OCI-LY7 (cell line): Measurements from ENCODE around the gene ERN1. TPM values are rescaled to one million over a fixed set of nuclear protein-coding genes. Genes with fewer than 3 reads are reported as not detected.
A peak's percentile ranks its signal among the peaks of the same experiment; 100 is the strongest.

Experiments used
- BruUV-seq: library from RNA; stranded (reverse); fragments of 400-500 nt; replicated peaks from 2 replicates; lab custom pipeline; 2021; lab: Mats Ljungman, UMichigan
- CTCF ChIA-PET: fragments of 300-600 bp; sonication (Branson Sonifier 250); formaldehyde crosslinking; loops from one replicate; lab custom pipeline; 2022; ENCODE audit warnings: antibody characterized with exemption; ENCODE audit not compliant: unreplicated experiment; lab: Charles Lee
- POLR2A ChIA-PET: fragments of 300-600 bp; sonication (Branson Sonifier 250); formaldehyde crosslinking; loops from one replicate; lab custom pipeline; 2022; ENCODE audit warnings: antibody characterized with exemption; lab: Charles Lee
- DNase-seq: peaks from one replicate; pipeline ENCODE4 v3.0.0-alpha.2; 2015; ENCODE audit warnings: low spot score
- H2AFZ ChIP-seq: fragments of 200-600 bp; sonication (generic), shearing (Covaris generic); 2 replicates; pipeline ENCODE4 v1.6.1; 2014; ENCODE audit warnings: mild to moderate bottlenecking, antibody characterized with exemption, low read length, moderate library complexity
- H3K27ac ChIP-seq: fragments of 200-600 bp; sonication (generic); 2 replicates; pipeline ENCODE4 v1.5.1; 2014; ENCODE audit warnings: mixed run types, low read depth, mild to moderate bottlenecking, moderate library complexity, low read length, inconsistent platforms; ENCODE audit not compliant: poor library complexity, severe bottlenecking
- H3K36me3 ChIP-seq: fragments of 200-600 bp; sonication (generic); 2 replicates; pipeline ENCODE4 v1.6.1; 2014; ENCODE audit warnings: mild to moderate bottlenecking, antibody characterized with exemption, low read length, moderate library complexity, mixed read lengths; ENCODE audit not compliant: insufficient read depth
- H3K4me1 ChIP-seq: fragments of 200-600 bp; sonication (generic); 2 replicates; pipeline ENCODE4 v1.5.1; 2014; ENCODE audit warnings: mild to moderate bottlenecking, low read length; ENCODE audit not compliant: insufficient read depth, poor library complexity, severe bottlenecking
- H3K4me2 ChIP-seq: fragments of 200-600 bp; sonication (generic); 2 replicates; pipeline ENCODE4 v1.6.1; 2014; ENCODE audit warnings: mild to moderate bottlenecking, low read length
- H3K4me3 ChIP-seq: fragments of 200-600 bp; sonication (generic); 2 replicates; pipeline ENCODE4 v1.5.1; 2014; ENCODE audit warnings: mild to moderate bottlenecking, low read depth, low read length; ENCODE audit not compliant: poor library complexity, severe bottlenecking
- H3K79me2 ChIP-seq: fragments of 200-600 bp; sonication (generic); 2 replicates; pipeline ENCODE4 v1.6.1; 2016; ENCODE audit warnings: low read depth, mild to moderate bottlenecking, low read length, moderate library complexity, mixed read lengths; ENCODE audit not compliant: insufficient read depth
- H3K9me2 ChIP-seq: fragments of 200-600 bp; sonication (generic); 2 replicates; pipeline ENCODE4 v1.6.1; 2016; ENCODE audit warnings: mild to moderate bottlenecking, low read length, mixed read lengths; ENCODE audit not compliant: insufficient read depth
- H3K9me3 ChIP-seq: fragments of 200-600 bp; sonication (generic); 2 replicates; pipeline ENCODE4 v1.6.1; 2014; ENCODE audit warnings: mild to moderate bottlenecking, mixed run types, low read length, mixed read lengths
- H4K20me1 ChIP-seq: fragments of 200-600 bp; sonication (generic); 2 replicates; pipeline ENCODE4 v1.6.1; 2014; ENCODE audit warnings: mild to moderate bottlenecking, antibody characterized with exemption, low read length, moderate library complexity, mixed read lengths; ENCODE audit not compliant: insufficient read depth
- CTCF ChIP-seq: fragments of 200-600 bp; sonication (generic); conservative IDR thresholded peaks from 2 replicates; pipeline ENCODE4 v1.5.1; 2014; ENCODE audit warnings: mild to moderate bottlenecking, antibody characterized with exemption, low read length, moderate library complexity, mixed read lengths
- EZH2phosphoT487 ChIP-seq: fragments of 200-600 bp; sonication (generic); IDR thresholded peaks from 2 replicates; pipeline ENCODE4 v1.6.1; 2018; ENCODE audit warnings: low read depth, borderline replicate concordance, mild to moderate bottlenecking, mixed run types, antibody characterized with exemption, low read length, moderate library complexity, mixed read lengths
- intact Hi-C: fragments of 100-400 bp; cut with micrococcal nuclease; formaldehyde crosslinking; loops from one replicate; pipeline ENCODE4 v1.10.0; 2022; ENCODE audit not compliant: unreplicated experiment
- total RNA-seq, 2 experiments: library from RNA; depleted of rRNA in 1 of 2; stranded (reverse); fragments of >200 nt in 1 of 2; shearing (Covaris generic) in 1 of 2; gene quantifications; 2 replicates each; pipeline ENCODE4 v1.2.3, GENCODE V29; 2014 to 2022

ERN1 gene
- total RNA-seq, 2 experiments from 2014 or later = 22.0 to 70.3 TPM

GRCh38 chr17:64097196-64097936, 32.6 kb downstream of the ERN1 start:
- POLR2A ChIA-PET = interaction anchor here (1.0 to 1.5 kb wide), 2 partner anchors 10 to 28 kb away, joined by 3 to 5 read pairs; no protein-coding TSS in a partner anchor
- H3K79me2 ChIP-seq = peaks cover under 1% of the 10 kb centered on the region; the same call in 1 of the 2 replicates
- H3K27ac ChIP-seq = no peak overlapping the region
- BruUV-seq = no TSS peak
- no peak overlapping the region for H2AFZ ChIP-seq
- H3K9me3 ChIP-seq = no peaks in the 10 kb centered on the region
- TF ChIP-seq EZH2phosphoT487 (no peak), CTCF (no peak)
- H3K4me3 ChIP-seq = no peak overlapping the region
- H3K9me2 ChIP-seq = no peaks in the 10 kb centered on the region
- peaks cover 32% of the 10 kb centered on the region for H3K4me1 ChIP-seq
- H4K20me1 ChIP-seq = no peaks in the 10 kb centered on the region
- intact Hi-C loops = no loop called here
- peaks cover 46% of the 10 kb centered on the region for H3K36me3 ChIP-seq
- no peak overlapping the region for H3K4me2 ChIP-seq
- CTCF ChIA-PET = interaction anchor here (0.6 to 1.2 kb wide), 2 partner anchors 9 to 18 kb away, joined by 3 read pairs; no protein-coding TSS in a partner anchor
- no peak for DNase-seq

- Histone ChIP-seq H3K4me2 (peak overlapping the region; percentile 15; the same call in 1 of the 2 replicates), H3K79me2 (no peaks in the 10 kb centered on the region), H3K4me3 (no peak overlapping the region), H3K9me3 (no peaks in the 10 kb centered on the region), H3K36me3 (peaks cover 49% of the 10 kb centered on the region), H2AFZ (no peak overlapping the region), H3K4me1 (peaks cover 37% of the 10 kb centered on the region), H3K27ac (no peak overlapping the region), H4K20me1 (no peaks in the 10 kb centered on the region), H3K9me2 (no peaks in the 10 kb centered on the region)
- CTCF ChIA-PET = no interaction called here
- intact Hi-C loops = no loop called here
- DNase-seq = no peak
- TF ChIP-seq EZH2phosphoT487 = no peak
- TF ChIP-seq CTCF = no peak
- no TSS peak for BruUV-seq
- POLR2A ChIA-PET = interaction anchor here (1.0 to 2.1 kb wide), 2 partner anchors 8 to 22 kb away, joined by 3 to 9 read pairs; no protein-coding TSS in a partner anchor
Observed at GRCh38 chr17:64096037-64096436, 33.9 kb downstream of the ERN1 start.
